Muscle of back (tissue), 13 donors: ENCODE data around the gene RAB8B. TPM values are rescaled to one million over a fixed set of nuclear protein-coding genes. Genes with fewer than 3 reads are reported as not detected.

ENCODE experiments used
- DNase-seq, 3 donors: peaks; one replicate each; pipeline versions ENCODE4 v3.0.0 to v3.0.0-alpha.2; 2013
- long read RNA-seq, 9 donors: transcript quantifications; one replicate each; lab custom pipeline, GENCODE V29; 2026
- polyA plus RNA-seq, 10 donors: library from polyadenylated mRNA; unstranded; fragments of 120-200 nt; gene quantifications; one replicate each; pipeline ENCODE4 v1.2.1, GENCODE V29; 2013; ENCODE audit not compliant: insufficient read length in 10 of 10

RAB8B gene
- polyA plus RNA-seq = 10 to 100 TPM; 17.8 to 30.0 (median 22.3) TPM
- long read RNA-seq, donor 1, full-length matches to known transcripts = 10 of 10 reads
- long read RNA-seq, donor 1, partial matches to known transcripts = 0 of 10 reads
- long read RNA-seq, donor 1, other reads (novel, unspliced or antisense) = 0 of 10 reads
- long read RNA-seq, donor 2, full-length matches to known transcripts = 3 of 3 reads
- long read RNA-seq, donor 2, partial matches to known transcripts = 0 of 3 reads
- long read RNA-seq, donor 2, other reads (novel, unspliced or antisense) = 0 of 3 reads
- long read RNA-seq, donor 3 = 0 reads
- long read RNA-seq, donor 4, full-length matches to known transcripts = 4 of 4 reads
- long read RNA-seq, donor 4, partial matches to known transcripts = 0 of 4 reads
- long read RNA-seq, donor 4, other reads (novel, unspliced or antisense) = 0 of 4 reads
- long read RNA-seq, donor 5, full-length matches to known transcripts = 7 of 7 reads
- long read RNA-seq, donor 5, partial matches to known transcripts = 0 of 7 reads
- long read RNA-seq, donor 5, other reads (novel, unspliced or antisense) = 0 of 7 reads
- long read RNA-seq, donor 6, full-length matches to known transcripts = 8 of 8 reads
- long read RNA-seq, donor 6, partial matches to known transcripts = 0 of 8 reads
- long read RNA-seq, donor 6, other reads (novel, unspliced or antisense) = 0 of 8 reads
- long read RNA-seq, donor 7, full-length matches to known transcripts = 4 of 4 reads
- long read RNA-seq, donor 7, partial matches to known transcripts = 0 of 4 reads
- long read RNA-seq, donor 7, other reads (novel, unspliced or antisense) = 0 of 4 reads
- long read RNA-seq, donor 8, full-length matches to known transcripts = 4 of 4 reads
- long read RNA-seq, donor 8, partial matches to known transcripts = 0 of 4 reads
- long read RNA-seq, donor 8, other reads (novel, unspliced or antisense) = 0 of 4 reads
- long read RNA-seq, donor 9, full-length matches to known transcripts = 2 of 2 reads
- long read RNA-seq, donor 9, partial matches to known transcripts = 0 of 2 reads
- long read RNA-seq, donor 9, other reads (novel, unspliced or antisense) = 0 of 2 reads

DNA sequence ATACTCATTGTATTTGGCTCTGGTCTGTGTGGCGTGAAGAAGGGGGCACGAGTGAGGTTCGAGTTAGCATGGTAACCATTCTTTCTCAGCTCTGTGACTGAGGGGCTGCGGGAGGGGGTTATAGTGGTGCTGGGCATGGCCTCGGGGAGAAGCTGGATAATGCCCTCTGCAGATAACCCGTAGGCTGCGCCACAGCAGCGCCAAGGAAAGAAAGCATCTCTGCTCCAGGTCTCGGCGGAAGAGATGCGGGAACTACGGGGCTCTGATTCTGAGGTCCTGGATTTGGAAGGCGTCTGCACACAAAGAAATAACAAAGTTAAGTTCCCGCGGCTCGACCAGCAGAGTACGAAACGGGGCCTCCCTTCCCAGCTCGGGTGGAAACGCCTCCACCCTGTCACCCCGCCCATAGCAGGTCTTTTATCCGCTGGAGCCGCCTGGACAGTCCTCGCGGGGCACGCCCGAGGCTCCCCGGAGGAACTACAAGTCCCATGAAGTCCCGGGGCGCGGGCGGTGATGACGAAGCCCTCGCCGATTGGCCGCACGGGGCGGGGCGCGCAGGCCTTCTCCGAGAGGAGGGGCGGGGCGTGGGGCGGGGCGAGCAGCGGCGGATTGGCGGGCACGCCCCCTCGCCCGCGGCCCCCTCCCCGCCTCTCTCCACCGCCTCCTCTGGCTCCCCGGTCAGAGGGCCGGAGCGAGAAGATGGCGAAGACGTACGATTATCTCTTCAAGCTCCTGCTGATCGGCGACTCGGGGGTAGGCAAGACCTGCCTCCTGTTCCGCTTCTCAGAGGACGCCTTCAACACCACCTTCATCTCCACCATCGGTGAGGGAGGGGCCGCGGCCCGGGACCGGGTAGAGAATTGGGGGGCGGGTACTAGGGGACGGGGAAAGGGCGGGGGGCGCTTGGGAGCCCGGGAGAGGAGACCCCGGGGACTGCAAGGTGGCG, at the start of gene RAB8B:
TSS of gene RAB8B (plus strand) at position 681 of the 946 bp plus-strand sequence. CDS start at position 700, 19 bp downstream.
- DNase-seq = peak; percentile 97 to 99 (median 97)

DNA sequence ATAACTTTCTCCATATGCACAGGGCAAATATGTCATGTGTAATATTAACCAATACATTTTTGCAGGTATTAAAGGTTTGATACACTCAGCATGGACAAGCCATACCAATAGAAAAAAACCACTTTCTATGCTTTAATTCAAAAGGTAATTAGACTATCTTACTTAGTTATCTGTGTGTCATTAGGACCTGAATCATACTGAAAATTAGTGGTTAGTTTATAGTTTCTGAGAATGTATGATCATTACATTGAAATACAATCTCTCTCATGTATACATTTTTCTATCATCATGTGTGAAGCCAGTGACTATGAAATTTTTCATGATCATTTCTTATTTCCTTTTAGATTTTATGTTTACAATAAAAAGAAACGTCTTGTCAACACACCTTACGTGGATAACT, 48.5 kb upstream of the RAB8B start:
- no peak for DNase-seq

DNA sequence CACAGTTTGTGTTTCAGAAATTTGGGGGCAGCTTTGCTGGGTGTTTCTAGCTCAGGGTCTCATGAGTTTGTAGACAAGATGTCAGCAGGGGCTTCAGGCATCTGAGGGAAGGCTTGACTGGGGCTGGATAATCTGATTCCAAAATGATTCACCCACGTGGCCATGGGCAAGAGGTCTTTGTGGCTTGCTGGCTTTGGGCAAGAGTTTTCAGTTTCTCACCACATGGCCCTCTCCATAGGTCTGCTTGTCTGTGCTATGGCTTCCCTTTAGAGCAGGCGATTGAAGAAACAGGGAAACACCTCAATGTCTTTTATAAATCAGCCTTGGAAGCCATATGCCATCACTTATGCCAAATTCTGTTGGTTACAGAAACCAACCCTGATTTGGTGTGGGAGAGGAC, 44.0 kb upstream of the RAB8B start:
- no peak for DNase-seq

DNA sequence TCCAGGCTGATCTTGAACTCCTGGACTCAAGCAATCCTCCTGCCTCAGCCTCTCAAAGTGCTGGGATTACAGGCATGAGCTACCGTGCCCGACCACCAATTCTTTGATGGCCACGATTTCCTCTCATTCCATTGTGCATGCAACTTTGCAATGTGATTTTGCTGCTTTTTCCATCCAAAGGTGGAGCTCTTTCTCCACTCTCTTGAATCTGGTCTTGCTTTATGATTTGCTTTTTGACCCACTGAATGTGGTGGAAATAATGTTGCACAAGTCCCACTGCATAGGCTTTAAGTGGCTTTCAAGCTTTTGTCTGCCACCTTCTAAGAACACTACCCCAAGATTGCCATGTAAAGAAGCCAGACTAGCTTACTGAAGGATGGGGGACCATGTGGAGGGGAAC, 42.7 kb upstream of the RAB8B start:
- DNase-seq = no peak

DNA sequence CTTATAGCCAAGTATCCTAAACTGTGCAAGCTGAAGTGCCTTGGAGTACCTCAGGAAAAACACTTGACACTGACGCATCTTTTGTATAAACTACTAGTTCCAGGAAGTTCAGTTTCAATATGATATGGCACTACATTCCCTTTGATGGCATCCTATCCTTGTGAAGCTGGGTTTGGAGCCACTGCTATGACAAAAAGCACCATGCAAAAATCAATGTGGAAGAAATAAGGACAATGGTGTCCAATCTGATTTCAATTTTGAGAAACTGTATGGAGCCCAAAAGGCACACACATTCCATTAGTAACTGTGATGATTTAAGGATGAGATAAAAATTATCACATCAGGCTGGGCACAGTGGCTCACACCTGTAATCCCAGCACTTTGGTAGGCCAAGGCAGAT, 37.7 kb upstream of the RAB8B start:
- no peak for DNase-seq

DNA sequence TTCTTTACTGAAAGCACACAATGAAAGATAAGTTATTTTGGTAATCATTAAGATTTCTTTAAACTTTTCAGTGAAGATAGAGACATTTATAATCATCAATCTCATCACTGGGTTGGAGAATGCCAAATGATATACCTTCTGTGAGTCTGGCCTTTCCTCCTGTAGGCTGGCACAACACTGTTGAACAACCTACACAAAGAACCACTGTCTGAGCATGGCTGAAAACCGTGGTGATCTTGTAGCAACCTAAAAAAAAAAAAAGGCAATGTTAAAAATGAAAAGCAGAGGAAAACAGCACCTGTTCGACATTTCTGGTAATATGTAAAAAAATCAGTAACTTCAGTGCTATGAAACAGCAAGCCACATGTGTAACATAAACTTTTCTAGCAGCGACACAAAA, 33.9 kb upstream of the RAB8B start:
- no peak for DNase-seq

DNA sequence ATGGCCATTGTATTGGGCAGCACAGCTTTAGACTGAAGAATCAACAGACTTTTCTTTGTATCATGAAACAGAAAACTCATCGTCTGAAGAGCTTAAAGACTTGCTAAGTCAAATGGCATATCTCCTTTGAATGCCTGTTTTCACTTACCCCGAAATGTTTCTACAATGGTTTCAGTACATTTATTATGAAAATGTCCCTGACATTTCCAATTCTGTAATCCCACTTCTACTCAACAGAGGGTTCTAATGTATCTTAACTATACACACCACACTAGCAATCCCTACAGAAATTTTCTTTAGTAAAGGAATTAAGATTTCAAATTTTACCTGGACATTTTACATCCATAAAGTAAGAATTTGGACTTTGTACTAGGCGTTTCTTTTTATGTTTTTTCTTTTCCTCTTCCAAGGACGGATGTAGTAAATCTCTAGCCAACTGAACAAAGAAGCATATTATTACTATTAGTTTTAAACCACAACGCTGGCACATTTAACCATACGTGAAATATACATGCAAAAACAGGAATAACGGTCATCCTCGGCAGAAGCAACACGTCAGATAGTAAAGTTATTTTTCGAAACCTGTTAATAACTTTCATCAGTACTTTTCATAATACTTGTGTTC, 33.2 kb upstream of the RAB8B start:
- DNase-seq = no peak

DNA sequence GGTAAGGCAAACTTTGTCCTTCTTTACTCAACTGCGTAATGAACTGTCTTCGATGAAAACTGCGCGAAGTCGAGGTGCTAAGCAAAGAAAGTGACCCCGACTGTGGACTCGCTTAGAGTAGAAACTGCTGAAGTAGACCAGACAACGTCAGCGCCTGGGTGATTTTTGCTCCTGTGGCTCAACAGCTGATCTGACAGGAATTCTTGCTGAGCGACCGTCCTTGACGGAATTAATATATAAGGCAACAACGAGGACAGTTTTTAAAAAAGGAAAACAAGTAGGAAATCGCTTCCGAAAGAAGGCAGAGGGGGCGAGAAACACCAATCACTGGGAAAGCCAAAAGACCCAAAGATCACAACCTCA, 32.7 kb upstream of the RAB8B start:
- DNase-seq = peak in 1 of 3 donors; percentile 47

DNA sequence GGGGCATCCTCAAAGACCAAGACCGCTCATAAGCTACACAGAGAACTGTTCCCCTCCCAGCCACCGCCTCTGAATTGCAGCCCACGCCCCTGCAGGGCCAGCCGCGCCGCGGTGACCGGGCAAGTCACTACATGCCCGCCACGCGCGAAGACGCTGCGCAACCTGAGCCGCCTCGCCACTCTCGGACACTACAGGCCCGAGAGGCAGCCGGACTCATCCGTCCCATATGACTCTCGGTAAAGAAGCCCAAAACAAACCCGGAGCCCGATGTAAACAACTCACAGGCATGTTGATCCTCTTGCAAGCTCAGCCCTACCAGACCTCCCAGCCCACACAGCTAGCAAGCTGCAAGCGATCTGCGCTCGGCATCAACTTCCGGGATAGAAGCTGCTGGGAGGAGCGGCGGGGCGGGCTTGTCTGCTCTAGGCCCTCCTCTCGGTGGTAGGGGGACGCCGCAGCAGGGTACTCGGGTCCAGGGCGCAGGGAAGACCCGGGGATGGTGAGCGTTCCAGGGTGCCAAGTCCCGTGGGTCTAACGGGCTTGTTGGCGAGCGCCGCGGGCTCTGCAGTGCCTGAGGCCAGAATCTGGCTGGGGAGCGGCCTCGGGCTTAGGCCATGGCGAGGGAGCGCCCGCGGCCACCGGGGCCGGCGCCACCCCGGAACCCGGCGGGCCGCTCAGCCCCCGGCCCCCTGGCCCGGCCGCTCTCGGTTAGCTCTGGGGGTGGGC, 32.1 kb upstream of the RAB8B start, which contains the start of gene RPS27L:
TSS of gene RPS27L (minus strand) at position 360 of the 726 bp plus-strand sequence. CDS start at position 288, 72 bp downstream.
- peak; percentile 92 to 98 (median 93) for DNase-seq

DNA sequence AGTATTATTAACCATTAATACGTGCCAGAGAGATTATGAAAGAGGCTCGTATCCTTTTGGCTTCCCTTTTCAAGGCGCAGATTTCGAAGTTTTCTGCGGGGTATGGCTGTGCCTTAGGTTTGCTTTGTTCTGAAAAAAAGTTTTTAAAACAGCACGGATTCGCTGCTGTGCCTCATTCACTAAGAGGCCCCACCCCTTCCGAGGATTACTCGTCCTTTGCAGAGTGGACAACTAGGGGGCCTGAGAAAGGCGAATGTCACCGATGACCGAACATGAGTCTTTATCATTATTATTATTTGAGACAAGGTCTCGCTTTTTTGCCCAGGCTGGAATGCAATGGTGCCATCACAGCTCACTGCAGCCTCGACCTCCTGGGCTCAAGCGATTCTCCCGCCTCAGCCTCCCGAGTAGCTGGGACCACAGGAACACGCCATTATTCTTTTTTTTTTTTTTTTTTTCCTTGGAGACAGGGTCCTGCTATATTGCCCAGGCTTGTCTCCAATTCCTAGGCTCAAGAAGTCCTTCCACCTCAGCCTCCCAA, 31.4 kb upstream of the RAB8B start:
- DNase-seq = peak; percentile 70 to 89 (median 77)

DNA sequence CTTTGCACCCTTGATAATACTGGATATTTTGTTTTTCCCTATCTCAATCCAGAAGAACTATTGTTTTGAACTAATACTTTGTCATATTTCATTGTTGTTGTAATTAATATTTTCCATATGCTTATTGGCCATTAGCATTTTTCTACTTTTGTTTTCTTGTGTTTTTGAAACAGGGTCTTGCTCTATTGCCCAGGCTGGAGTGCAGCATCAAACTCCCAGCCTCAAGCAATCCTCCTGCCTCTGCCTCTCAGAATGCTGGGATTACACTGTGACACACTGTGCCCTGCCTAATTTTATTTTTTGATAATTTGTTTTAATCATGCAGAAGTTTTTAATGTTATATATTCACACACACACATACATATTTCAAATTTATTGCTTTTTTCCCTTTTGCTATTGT, 28.8 kb upstream of the RAB8B start:
- DNase-seq = no peak

DNA sequence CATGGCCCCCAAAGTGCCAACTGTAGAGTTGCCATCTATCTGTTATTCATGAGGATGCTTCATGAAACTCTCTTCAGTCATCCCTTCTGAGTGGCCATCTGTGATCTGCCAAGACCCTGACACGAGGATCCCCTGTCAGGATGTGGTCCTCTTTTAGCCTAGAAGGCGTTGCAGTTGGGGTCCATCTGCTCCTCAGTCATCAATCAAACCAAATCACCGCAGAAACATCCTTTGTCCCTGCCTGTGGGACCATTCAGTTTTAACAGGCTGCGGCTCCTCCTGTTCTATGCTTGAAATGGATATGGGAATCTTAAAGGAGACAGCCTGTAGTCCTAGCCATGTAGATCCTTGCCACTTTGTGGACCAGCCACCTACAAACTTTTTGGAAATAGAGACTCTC, 26.2 kb upstream of the RAB8B start:
- DNase-seq = no peak

DNA sequence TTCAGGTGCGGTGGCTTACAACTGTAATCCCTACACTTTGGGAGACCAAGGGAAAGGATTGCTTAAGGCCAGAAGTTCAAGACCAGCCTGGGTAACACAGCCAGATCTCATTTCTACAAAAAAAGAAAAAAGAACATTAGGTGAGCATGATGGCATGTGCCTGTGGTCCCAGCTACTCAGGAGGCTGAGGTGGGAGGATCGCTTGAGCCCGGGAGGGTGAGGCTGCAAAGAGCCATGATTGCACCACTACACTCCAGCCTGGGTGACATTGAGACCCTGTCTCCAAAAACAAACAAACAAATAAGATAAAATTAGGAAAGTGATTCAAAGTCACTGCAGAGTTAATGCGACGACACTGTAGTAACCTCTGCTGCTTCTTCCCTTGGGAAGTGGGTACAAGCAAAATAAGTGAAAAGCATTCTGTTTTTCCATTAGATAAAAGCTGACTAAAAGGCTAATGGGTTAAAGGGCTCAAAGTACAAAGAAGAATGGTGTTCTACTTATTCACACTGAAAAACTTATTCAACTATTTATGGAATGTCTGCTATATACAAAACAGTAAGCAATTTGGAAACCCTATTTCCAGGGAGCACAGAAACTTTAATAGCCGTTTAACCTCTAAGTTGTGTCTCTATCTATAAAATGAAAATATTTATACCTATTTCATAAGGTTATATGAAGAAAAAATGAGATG, 24.1 kb upstream of the RAB8B start:
- no peak for DNase-seq

DNA sequence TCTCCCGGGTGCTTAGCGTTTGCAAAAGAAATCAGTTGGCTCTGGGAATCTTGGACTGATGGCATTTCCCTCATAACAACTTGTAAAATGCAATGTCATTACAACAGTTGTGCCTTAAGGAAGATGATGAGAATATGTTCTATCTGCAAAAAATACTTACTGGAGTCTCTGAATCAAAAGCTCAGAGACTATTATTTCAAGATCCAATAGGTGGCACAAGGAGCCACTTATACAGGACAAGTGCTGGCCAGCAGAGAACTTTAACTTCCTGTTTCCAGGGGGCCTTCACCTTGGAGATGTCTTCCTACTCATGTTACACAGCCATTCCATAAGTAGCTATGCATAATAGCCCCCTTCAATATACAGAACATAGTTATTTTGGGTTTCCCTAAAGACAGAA, 23.2 kb upstream of the RAB8B start:
- no peak for DNase-seq

DNA sequence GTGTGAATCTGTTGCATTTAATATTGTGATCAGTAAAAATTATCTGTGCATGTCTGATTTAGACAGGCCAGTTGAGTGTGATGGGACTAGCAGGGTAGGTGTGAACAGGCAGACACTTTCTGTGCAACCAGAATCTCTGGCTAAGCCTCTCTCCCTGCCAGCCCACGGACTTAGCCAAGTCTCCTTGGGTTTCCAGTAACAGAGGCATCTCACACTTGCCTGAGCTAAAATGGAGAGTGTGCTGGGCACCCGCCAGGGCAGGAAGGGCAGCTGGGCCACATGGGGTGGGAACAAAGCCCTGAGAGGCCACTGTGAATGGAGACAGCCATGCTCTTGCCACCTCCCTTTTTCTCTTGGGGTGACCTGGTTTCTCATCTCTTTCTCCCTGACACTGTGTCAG, 19.6 kb upstream of the RAB8B start:
- DNase-seq = no peak

DNA sequence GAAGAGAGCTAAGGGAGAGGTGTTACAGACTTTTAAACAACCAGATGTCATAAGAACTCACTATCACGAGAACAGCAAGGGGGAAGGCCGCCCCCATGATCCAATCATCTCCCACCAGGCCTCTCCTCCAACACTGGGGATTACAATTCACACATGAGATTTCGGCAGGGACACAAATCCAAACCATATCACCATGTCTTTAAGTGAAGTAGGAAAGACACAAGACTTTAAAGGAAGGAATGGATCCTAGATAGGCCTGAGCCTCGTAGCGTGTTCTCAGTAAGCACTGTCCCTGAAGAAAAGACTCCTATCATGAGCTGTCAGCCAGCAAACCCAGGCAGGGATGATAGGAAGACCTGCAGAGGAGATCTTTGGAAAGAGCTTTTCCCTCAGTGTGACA, 17.0 kb upstream of the RAB8B start:
- DNase-seq = no peak

DNA sequence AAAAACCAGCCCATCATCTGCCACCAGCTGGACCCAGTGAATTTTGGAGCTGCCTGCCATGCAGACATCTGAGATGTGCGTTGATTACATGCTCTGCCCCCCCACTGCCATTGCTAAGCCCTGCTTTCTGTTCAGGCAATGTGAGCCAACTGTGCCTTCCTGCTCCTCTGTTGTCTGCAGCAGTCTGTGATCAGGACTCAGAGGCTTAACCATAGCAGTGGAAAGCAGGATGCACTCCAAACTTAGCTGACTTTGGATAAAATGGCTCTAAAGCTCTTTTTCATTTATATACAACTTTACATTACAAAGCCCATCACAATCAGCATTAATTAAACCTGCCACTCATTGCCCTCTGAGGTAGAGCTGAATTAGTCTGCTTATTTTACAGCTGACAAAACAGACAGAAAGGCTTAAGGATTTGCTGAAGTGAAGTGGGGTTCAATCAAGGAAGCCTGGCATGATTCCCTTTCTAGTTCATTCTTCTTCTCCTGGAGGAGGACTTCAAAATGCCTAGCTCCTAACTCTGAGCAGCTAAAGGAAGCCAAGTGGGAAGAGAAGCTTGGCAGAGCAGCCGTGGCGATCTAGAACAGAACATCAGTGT, 16.5 kb upstream of the RAB8B start:
- peak in 1 of 3 donors; percentile 42 for DNase-seq

DNA sequence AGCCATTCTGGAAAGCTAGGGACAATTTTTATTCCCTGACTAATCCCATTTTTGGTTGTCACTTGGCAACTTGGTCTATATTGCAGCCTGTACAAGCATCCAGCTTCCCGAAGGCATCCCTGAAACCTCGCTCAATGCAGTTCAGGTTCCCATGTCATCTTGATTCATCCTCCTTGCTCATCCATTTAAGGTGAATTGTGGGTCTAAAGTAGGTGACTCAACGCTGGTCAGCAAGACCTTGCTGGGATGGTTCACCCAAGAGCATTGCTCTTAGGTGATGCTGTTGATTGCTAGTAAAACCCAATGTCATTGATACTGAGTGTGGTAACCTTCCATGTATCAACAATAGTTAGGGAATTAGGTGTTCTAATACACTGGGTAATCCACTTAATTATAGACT, 13.1 kb upstream of the RAB8B start:
- DNase-seq = no peak

DNA sequence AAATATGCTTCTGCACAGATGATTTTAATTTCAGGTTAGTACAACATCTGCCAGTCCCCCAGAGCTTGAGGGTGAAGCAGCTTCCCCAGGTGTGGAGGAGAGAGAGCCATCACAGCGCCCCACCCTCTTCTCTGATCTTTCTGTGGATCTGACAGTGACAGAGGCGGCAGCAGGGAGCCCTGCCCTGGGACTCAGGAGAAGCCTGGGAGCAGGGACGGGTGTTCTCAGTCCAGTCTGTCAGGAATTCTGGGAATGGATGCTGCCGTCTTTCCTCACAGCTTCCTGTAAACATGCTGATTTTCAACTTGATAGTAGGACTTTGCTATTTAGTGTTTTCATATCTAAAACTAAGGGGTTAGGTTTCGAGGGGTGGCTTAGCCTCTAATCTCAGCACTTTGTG, 11.4 kb upstream of the RAB8B start:
- no peak for DNase-seq
